DND-41 (cell line): ENCODE results near the gene ZNF740.

Experiments
- EZH2 ChIP-seq: IDR thresholded peaks from 3 replicates; pipeline ENCODE4 v1.6.1; 2012; ENCODE audit warnings: borderline replicate concordance, low read depth, mild to moderate bottlenecking, moderate library complexity, low read length, inconsistent platforms; ENCODE audit not compliant: severe bottlenecking
- TF ChIP-seq, protein P1 (sequence below): IDR thresholded peaks from 2 replicates; pipeline ENCODE4 v1.5.1; 2012; ENCODE audit warnings: borderline replicate concordance, low read length, moderate library complexity, mild to moderate bottlenecking; ENCODE audit not compliant: poor library complexity, severe bottlenecking; ENCODE audit errors: extremely low read depth

DNA sequence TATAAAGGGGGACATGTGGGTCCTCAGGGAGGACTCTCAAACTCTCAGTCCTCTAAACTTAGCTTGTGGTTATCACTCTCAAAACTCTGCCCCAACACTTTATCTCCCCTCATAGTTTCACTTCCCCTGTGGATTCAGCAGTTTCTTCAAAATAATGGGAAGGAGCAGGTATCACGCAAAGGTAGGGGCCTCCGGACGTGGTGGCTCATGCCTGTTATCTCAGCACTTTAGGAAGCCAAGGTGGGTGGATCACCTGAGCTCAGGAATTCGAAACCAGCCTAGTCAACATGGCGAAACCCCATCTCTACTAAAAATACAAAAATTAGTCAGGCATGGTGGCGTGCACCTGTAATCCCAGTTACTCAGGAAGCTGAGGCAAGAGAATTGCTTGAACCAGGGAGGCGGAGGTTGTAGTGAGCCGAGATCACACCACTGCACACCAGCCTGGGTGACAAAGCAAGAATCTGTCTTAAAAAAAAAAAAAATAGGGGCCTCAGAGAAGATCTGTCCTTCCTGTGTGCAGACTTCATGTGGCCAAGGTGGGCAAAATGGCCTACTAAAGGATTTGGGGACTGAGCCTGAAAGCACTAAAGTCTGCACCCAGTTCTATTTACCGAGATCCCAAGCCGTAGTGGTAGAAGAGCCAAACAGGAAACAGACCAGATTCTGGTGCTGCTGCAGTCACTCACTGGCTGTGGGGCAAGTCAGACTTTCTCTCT lies 20.1 kb downstream of the ZNF740 start:
- TF ChIP-seq, protein P1, sequence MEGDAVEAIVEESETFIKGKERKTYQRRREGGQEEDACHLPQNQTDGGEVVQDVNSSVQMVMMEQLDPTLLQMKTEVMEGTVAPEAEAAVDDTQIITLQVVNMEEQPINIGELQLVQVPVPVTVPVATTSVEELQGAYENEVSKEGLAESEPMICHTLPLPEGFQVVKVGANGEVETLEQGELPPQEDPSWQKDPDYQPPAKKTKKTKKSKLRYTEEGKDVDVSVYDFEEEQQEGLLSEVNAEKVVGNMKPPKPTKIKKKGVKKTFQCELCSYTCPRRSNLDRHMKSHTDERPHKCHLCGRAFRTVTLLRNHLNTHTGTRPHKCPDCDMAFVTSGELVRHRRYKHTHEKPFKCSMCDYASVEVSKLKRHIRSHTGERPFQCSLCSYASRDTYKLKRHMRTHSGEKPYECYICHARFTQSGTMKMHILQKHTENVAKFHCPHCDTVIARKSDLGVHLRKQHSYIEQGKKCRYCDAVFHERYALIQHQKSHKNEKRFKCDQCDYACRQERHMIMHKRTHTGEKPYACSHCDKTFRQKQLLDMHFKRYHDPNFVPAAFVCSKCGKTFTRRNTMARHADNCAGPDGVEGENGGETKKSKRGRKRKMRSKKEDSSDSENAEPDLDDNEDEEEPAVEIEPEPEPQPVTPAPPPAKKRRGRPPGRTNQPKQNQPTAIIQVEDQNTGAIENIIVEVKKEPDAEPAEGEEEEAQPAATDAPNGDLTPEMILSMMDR: no peak
- no peak for TF ChIP-seq EZH2
